Islet of Langerhans (tissue), 1 donor: ENCODE measurements around the gene RPP25L.

ENCODE experiments used
- FAIRE-seq: peaks from one replicate; lab custom pipeline; 2011; peaks lifted over from hg19 to GRCh38; lab: Jason Lieb, UNC

Gene RPP25L

DNA sequence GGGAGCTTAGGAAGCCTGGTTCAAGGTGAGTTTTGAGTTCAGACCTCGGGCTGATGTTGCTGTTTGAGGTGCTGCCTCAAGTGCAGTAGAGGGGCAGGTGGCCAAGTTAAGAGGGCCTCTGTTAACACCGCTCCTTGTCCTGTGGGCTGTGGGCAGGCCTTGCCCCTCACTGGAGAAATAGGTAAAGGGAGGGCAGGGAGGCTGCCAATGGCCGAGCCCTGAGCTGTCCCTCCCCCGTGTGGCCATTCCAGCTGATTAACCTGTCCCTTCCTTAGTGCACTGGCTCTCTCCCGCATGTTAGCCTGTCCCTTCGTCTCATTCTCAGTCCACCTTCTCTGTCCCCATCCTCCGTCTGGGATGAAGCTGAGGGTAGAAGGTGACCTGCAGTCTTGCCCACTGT lies 43.8 kb downstream of the RPP25L start:
- FAIRE-seq: no peak

DNA sequence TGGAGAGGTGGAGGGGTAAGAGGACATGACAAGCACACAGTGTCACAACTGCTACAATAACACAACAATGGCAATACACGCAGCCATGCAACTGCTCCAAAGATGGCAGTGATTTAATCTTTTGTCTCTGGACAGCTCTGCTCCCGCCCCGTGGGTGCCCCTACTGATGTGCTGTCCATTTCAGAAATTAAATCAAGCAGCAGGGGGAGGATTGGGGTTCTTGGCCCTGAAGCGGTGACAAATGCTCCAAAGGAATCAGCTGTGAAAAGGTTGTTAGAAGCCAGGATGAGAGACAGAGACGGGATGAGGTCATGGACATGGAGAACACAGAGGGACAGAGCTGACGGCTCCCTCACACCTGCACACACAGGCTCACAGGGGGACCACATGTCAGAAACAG lies 44.9 kb downstream of the RPP25L start:
- no peak for FAIRE-seq

DNA sequence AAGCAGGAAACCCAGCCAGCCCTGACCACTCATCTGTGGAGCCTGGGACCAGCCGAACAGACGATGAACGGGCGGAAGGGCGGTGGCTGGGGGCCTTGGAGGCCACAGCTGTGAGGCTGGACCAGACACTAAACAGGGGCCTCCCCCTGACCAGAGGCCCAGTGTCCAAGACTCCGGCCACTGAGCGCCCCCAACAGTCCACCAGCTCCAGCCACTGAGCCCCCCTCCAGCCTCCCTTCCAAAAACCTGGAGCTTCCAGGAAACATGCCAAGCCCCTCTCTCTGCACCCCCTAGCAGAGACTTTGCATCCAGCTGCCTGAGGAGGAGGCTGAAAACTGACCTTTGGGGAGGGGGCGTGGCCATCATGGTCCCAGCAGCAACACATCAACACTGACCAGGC lies 45.6 kb downstream of the RPP25L start:
- FAIRE-seq: no peak

DNA sequence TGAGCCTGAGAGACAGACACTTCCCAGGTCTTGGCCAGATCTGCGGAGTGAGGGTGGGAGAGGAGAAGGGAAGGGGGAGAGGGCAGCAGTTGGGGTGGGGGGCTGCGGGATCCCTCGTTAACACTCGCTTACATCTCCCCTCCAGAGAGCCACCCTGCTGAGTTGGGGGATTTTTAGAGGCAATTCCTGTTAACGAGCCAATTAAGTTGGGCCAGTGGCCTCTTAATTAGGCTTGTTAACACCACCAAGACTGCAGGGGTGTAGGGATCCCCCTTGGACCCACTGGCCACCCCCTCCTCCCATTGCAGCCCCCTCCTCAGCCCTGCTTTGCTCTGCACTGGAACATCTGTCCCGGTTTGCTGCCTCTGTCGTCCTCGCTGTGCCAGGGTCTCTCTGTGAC lies 46.0 kb downstream of the RPP25L start:
- FAIRE-seq: no peak

DNA sequence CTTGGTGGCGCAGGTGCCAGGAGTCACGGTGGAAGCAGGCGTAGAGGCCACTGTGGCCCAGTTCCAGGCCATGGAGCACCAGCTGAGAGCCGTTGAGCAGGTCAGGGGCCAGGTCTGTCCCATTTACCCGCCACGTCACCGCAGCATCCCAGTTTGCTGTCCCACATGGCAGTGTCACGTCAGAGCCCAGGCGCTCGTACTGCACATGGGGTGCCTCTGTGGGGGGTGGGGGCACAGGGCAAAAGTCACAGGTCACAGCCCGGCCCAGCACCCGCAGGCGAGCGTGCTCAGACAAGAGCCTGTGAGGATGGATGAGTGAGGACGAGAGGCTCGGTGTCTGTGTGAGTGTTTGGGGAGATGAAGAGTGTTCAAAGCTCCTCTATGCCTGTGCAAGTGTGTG lies 47.3 kb downstream of the RPP25L start:
- FAIRE-seq: no peak

DNA sequence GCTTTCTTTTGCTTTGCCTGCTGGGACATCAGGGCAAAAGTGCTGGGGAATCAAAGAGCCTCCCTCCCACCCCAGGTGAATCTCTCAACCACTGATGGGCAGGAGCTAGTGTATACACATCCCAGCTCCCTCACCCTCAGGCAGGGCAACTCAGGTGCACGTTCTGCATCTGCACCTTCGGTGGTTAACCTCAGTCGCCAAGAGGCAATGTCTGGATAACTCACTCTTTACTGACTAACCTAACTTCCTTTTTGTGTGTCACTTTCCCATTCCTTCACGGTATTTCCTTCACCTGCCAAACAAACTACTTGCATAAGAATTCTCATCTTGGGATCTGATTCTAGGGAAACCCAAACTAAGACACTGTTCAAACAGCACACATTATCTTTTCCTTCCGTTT lies 48.6 kb downstream of the RPP25L start:
- no peak for FAIRE-seq

DNA sequence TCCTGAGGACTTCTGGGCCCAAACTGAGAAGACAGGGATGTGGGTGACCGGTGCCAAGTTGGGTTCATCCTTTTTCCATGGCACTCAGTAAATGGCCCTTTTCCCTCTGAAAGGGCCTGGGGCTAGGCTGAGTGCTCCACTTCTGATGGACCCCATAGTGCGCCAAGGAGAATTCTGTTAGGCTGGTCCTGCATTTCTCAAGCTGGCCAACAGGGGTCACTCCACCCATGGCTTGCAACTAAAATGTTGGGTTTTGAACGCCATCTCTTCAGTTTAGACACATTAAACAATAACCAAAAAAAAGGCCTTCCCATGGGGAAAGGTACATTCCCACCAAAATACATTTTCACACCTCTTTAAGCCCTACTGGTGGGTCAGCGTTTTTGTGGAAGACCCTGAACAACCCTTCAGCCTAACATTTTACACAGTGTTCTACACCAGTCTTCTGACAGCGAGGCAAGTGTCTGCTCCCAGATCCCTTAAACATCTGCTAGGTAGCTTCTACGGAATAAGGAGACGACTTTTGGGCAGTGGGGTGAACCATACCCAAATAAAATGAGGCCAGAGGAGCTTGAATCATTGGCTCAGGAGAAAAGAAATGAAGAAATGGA lies 49.7 kb downstream of the RPP25L start:
- no peak for FAIRE-seq

DNA sequence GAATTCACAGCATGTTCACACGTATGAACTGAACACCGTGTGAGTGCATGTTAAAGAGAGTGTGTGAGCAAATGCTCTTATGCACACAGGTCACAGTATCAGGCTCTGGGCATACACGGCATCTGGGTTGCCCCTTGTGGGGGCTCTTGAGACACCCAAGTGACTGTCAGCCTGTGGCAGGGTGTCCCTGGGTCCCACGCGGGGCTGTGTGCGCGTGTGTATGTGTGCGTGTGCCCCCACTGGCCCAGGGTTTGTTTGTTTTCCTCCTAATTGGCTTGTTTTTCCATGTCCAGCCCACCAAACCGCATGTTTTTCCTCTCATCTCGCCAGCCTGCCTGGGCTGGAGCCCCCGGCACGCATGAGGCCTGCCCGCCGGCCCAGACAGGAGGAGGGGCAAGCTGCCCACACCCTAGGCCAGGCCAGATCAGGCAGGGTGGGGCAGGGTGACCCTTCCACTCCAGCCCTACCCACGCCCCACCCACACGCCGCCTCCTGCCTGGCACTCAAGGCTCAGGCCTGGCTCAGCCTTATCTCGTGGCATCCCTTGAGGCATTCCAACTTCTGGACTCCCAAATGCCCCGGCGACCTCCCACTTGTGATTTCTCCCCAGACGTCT lies 51.2 kb downstream of the RPP25L start:
- FAIRE-seq: no peak
